ENCODE measurements around the gene ENC1. TPM values are rescaled to one million over a fixed set of nuclear protein-coding genes. Genes with fewer than 3 reads are reported as not detected.
A peak's percentile ranks its signal among the peaks of the same experiment; 100 is the strongest.

Gene ENC1
- polyA plus RNA-seq, 1 donor from 2014 or later = 2.7 TPM

DNA sequence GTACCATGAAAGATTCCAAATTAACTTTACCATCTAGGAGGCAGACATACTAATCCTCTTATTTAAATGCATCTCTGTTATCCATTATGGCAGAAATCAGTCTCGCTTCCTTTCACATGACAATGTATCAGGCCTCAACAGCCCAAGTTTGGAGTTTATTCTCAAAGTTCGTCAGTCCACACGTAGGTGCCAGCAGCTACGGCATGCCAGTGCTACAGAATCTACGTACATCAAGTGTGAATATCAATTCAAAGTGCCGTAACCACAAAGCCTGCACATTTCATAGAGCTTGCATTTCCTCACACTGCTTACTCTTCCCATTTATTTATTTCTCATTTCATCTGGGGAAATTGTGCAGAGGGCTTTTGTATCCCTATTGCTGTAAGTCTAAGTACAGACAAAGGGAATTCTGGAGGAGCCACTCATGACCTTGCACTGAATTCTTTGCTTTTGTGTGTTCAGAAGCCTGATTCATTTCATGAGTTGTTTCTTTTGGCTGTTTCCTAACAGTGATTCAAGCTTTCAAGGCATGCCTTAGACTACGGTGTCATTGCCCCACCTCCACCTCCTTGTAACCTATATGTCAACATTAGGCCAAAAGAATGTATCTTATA lies 10.0 kb downstream of the ENC1 start:
- peak overlapping the region in 2 of 4 donors; percentile 42 to 70 for H3K4me3 Mint-ChIP-seq
- H3K27ac Mint-ChIP-seq = peak overlapping the region; percentile 27 to 76 (median 54)
- H3K27me3 Mint-ChIP-seq = no peaks in the 10 kb centered on the region
- no peaks in the 10 kb centered on the region for H3K9me3 Mint-ChIP-seq
- H3K36me3 Mint-ChIP-seq = peaks cover 3% of the 10 kb centered on the region
- H3K4me1 Mint-ChIP-seq = peaks cover 14 to 27% (median 16%) of the 10 kb centered on the region in 3 donors

DNA sequence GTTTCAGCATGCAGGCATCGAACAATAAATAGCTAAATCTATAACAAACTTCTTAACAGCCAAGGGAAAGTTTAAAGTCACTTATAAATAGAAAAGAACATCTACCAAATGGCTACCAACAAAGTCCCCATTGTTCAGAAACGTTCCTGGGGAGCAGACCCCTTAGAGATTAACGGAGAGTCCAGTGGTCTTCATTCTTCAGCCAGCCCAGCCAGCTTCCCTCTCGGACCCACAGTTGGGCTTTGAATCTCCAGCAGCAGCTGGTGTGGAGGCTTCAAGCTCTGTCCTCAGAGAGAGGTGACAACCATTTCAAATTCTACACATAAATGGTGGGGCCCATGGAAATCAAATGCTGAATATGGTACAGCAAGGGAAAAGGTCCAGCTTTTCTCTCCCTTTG lies 11.2 kb downstream of the ENC1 start:
- no peak overlapping the region for H3K27ac Mint-ChIP-seq

DNA sequence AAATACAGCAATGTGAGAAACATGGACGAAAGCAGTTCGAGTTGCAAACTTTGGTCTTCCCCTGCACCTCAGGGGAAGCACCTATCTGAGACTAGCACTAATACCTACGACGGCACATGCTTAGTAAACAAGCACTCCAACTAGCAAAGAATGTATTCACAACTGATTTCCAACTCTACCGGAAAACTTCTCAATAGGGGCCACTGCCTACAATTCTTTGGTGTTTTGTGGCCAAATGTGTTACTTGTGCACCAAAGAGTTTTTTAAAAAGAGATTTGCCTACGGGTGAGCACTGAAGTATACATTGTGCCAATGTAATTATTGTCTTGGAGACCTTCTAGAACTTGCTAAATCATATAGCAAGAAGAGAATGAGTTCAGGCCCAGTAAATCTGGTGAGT lies 12.2 kb downstream of the ENC1 start:
- no peak overlapping the region for H3K4me3 Mint-ChIP-seq
- peaks cover 14 to 27% (median 16%) of the 10 kb centered on the region in 3 donors for H3K4me1 Mint-ChIP-seq
- no peak overlapping the region for H3K27ac Mint-ChIP-seq

More for the DNA sequence above, 11.2 kb downstream of the ENC1 start:
- Mint-ChIP-seq H3K9me3 (no peaks in the 10 kb centered on the region), H3K36me3 (peaks cover 2% of the 10 kb centered on the region), H3K4me1 (peaks cover 14 to 27% (median 16%) of the 10 kb centered on the region in 3 donors), H3K27me3 (no peaks in the 10 kb centered on the region), H3K4me3 (no peak overlapping the region)

DNA sequence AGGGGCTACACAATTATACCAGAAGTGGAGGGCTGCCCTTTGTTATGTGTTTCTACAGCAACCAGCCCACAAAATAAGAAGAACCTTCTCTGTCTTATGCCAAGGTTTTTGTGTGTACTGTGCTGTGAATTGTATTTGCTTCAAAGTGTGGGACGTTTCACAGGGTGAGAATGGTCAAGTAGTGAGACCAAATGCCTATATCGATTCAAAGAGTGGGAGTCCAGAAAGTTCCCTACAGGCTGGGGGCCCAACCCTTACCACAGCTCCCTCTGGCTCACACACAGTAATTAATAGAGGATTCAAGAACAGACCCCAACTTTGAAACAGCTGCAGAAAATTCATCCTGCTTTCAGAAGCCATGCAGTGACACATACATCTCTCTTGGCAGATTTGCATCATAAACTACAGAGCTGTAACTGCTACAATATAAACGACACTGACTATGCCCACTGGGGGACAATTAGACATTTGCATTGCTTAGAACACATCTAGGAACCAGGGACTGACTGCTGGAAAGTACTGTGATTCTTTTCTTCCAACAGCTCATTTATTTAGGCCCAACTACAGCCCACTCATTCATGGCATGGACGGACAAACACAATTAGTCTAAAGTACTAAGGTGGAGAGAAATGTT lies 12.8 kb downstream of the ENC1 start:
- Mint-ChIP-seq H3K4me1 (peaks cover 14 to 26% (median 15%) of the 10 kb centered on the region in 3 donors), H3K27ac (no peak overlapping the region), H3K27me3 (peaks cover 2% of the 10 kb centered on the region), H3K36me3 (peaks cover 2% of the 10 kb centered on the region), H3K4me3 (no peak overlapping the region), H3K9me3 (no peaks in the 10 kb centered on the region)

More for the DNA sequence above, 12.2 kb downstream of the ENC1 start:
- peaks cover 2% of the 10 kb centered on the region for H3K36me3 Mint-ChIP-seq
- H3K27me3 Mint-ChIP-seq = no peaks in the 10 kb centered on the region
- H3K9me3 Mint-ChIP-seq = no peaks in the 10 kb centered on the region

DNA sequence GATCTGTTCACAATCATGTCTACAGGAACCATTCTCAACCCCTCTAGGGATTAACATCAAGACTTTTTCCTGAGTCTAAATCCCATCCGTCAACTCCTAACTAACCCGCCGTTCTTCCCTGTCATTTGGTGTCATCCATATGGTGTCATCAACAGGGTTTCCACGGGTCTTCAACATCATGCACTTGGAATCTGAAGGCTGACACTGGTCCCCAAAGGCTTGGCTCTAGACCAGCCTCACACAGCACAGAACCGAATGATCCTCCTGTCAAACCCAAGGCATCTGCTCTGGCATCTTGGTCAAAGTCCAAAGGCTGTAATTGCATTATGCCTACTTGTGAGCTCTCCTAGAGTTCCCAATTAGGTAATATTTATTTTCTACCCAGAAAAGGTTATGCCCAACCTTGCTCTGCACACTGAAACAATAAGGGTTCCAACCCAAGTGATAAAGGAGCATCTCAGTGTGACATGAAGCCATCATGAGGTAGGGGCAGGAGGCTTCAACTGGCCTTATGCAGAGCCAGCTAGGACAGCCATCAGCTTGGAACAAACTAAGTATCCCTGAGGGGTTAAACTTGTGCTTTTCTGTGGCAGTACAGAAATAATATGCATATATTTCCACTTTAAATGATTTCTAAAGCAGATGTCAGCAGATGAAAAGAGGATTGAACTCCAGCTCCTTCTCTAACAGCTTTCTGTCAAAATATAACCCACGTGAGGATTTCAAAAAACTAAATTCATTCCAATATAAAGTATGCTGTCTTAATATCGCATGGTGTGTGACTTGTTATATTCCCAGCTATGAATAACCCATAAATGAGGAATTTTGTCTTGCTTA lies 13.9 kb downstream of the ENC1 start:
- Mint-ChIP-seq H3K27ac (no peak overlapping the region), H3K4me3 (no peak overlapping the region), H3K9me3 (peaks cover 0 to 3% (median 0%) of the 10 kb centered on the region in 3 donors), H3K27me3 (peaks cover 9% of the 10 kb centered on the region), H3K4me1 (peaks cover 5 to 16% (median 6%) of the 10 kb centered on the region in 3 donors), H3K36me3 (peaks cover 2% of the 10 kb centered on the region)

DNA sequence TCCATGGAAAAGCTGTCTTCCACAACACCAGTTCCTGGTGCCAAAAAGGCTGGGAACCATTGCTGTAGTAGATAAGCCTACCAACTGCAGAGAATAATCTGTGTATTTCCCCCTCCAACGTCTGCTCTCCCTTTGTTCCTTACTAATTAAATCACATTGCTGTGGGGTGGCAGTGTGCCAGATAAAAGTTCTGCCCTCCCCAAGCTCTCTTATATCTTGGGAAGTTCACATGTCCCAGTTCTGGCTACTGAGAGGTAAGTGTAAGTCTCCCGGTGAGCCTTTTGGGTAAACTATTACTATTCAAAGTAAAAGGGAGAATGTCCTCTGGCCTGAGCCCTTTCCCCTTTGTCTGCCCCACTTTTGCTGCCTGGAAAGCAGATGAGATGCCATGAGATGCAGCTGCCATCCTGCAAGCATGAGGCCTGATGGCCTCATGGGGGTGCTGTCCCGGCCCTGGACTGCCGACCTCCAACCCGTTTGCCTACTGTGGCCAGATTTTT lies 14.7 kb downstream of the ENC1 start:
- Mint-ChIP-seq H3K4me3 (no peak overlapping the region), H3K27me3 (peaks cover 12% of the 10 kb centered on the region), H3K4me1 (peaks cover 0 to 8% (median 3%) of the 10 kb centered on the region in 3 donors), H3K27ac (no peak overlapping the region), H3K9me3 (peaks cover 0 to 3% (median 0%) of the 10 kb centered on the region in 3 donors), H3K36me3 (peaks cover 2% of the 10 kb centered on the region)

DNA sequence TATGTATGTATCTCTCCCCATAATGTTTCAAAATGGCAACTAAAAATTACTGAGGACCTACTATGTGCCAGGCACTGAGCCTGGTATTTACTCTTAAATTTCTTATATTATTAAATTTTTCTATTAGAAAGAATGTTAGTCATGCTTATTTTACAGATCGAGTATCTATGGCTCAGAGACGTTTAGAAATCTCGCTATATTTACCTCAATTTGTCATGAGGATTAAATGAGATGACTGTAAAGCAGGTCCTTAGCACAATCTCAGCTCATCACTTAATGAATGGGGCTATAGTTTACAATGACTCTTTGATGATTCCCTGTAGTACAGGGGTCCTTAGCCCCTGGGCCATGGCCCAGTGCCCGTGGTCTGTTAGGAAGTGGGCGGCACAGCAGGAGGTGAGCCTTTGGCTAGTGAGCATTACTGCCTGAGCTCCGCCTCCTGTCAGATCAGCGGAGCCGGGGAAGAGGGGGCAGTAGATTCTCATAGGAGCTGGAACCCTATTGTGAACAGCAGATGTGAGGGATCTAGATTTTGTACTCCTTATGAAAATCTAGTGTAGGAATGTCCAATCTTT lies 15.5 kb downstream of the ENC1 start:
- peak overlapping the region in 1 of 4 donors; percentile 60 for H3K4me3 Mint-ChIP-seq
- peaks cover 2% of the 10 kb centered on the region for H3K36me3 Mint-ChIP-seq
- H3K27ac Mint-ChIP-seq = no peak overlapping the region
- peaks cover 0 to 3% (median 0%) of the 10 kb centered on the region in 3 donors for H3K9me3 Mint-ChIP-seq
- peaks cover 0 to 4% (median 0%) of the 10 kb centered on the region in 3 donors for H3K4me1 Mint-ChIP-seq
- peaks cover 14% of the 10 kb centered on the region for H3K27me3 Mint-ChIP-seq

DNA sequence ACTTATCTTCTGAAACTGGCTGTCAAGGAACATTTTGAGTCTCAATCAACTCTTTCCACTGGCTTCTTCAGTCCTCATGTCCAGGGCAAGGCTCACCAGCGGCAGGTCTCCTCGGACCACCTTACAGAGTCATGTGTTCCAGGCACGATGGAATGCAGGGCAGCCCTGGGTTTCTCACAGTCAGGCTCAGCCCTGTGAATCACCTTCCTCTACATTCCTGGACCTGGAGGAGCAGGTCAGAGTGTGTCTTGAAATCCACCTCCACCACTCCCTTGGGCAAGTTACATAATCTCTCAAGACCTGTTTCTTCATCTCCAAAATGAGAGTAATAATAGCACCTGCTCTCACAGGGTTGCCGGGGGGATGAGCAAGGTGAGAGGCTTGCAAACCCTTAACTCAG lies 16.0 kb downstream of the ENC1 start:
- H3K27ac Mint-ChIP-seq = no peak overlapping the region
- H3K4me3 Mint-ChIP-seq = no peak overlapping the region
- peaks cover 4% of the 10 kb centered on the region for H3K36me3 Mint-ChIP-seq
- peaks cover 0 to 3% (median 0%) of the 10 kb centered on the region in 3 donors for H3K9me3 Mint-ChIP-seq
- H3K4me1 Mint-ChIP-seq = peaks cover 0 to 4% (median 0%) of the 10 kb centered on the region in 3 donors
- peaks cover 14% of the 10 kb centered on the region for H3K27me3 Mint-ChIP-seq

DNA sequence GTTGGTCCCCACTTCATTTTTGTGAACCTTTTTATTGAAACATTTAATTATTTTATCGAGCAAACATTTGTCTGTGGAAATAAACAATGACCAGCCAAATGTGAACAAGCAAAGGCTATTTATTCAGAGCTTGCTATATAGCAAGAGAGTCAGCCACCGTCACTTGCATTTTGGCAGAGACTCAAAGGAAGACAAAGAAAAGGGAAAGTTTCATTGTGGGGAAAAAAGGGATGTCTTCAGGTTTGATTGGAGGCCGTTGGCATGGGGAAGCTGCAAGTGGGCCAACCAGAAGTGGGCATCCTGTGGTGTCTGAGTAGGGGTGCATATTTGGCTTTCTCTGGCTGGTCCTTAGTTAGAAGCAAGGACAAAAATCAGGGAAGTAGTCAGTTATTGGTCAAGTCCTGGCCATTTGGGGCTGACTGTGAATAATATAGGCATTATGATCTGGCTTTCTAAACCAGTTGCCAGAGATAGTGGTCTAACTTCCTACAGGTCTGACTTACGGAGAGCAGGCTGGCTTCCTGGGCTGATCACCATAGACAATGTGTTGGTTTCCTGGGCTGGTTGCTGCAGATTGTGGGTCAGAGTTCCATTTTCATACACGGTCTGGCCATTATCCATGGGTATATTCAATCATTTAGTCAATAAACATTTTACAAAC lies 16.6 kb downstream of the ENC1 start:
- peaks cover 0 to 4% (median 0%) of the 10 kb centered on the region in 3 donors for H3K4me1 Mint-ChIP-seq
- peaks cover 4% of the 10 kb centered on the region for H3K36me3 Mint-ChIP-seq
- H3K27ac Mint-ChIP-seq = no peak overlapping the region
- H3K27me3 Mint-ChIP-seq = peaks cover 14% of the 10 kb centered on the region
- peaks cover 0 to 3% (median 0%) of the 10 kb centered on the region in 3 donors for H3K9me3 Mint-ChIP-seq
- H3K4me3 Mint-ChIP-seq = no peak overlapping the region

DNA sequence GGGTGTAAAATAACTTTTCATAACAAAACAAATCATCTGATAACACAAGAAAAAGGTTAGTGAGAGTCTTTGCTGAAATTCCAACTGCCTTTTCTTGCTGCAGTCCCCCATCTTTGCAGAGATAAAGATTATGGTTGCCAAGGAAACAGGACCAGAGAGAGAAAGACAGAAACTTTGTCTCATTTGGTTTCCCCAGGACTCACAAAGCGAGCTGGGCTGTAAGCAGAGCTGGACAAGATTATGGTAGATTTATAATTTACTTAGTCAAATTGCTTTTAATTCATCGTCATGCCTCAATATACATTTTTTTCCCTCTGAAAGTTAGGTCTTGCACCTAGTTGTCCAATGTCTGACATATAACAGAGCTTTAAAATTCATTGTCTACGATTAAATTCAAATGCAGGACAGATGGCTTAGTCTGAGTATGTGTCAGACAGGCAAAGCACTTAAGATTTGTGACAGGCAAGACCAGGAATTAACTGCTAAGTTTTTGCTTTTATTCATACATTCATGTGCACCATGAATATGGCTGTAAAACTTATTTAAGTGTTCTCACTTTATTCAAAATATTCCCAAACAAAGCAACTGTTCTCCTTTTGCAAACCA lies 17.4 kb downstream of the ENC1 start:
- Mint-ChIP-seq H3K36me3 (peaks cover 5% of the 10 kb centered on the region), H3K27ac (no peak overlapping the region), H3K4me3 (no peak overlapping the region)

DNA sequence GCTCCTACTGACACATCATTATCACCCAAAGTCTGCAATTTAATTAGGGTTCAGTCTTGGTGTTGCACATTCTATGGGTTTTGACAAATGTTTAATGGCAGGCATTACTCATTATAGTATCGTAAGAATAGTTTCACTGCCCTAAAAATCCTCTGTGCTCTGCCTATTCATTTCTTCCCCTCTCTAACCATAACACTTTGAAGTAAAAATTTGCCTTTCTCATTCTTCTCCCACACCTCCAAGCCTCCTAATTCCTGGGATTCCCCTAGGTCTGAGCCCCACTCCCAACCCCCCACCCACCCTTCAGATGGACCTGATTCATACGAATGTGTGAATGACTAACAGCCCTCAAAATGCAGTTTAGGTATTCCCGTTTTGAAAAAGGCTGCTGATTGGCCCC lies 18.4 kb downstream of the ENC1 start:
- H3K36me3 Mint-ChIP-seq = peaks cover 4% of the 10 kb centered on the region
- peaks cover 0 to 3% (median 0%) of the 10 kb centered on the region in 3 donors for H3K9me3 Mint-ChIP-seq
- no peaks in the 10 kb centered on the region for H3K4me1 Mint-ChIP-seq
- H3K27ac Mint-ChIP-seq = peak overlapping the region in 1 of 3 donors; percentile 62
- H3K4me3 Mint-ChIP-seq = no peak overlapping the region
- peaks cover 14% of the 10 kb centered on the region for H3K27me3 Mint-ChIP-seq

More for the DNA sequence above, 17.4 kb downstream of the ENC1 start:
- Mint-ChIP-seq H3K27me3 (peaks cover 14% of the 10 kb centered on the region), H3K9me3 (peaks cover 0 to 3% (median 0%) of the 10 kb centered on the region in 3 donors), H3K4me1 (peaks cover 0 to 3% (median 0%) of the 10 kb centered on the region in 3 donors)

DNA sequence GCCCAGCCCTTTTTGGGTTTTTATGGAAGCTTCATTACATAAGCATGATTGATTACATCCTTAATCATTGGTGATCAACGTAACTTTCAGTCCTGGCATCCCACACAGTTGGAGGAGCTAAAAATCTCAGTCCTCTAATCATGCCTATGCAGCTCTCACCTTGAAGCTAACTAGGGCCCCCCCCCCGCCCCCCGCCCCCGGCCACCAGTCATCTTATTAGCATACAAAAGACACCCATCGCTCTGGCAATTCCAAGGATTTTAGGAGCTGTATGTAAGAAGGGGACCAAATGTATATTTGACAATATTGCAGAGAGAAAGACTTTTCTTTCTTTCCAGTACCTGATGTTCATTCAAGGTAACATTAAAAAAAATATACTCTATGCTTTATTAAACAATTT lies 19.0 kb downstream of the ENC1 start:
- peaks cover 0 to 3% (median 0%) of the 10 kb centered on the region in 3 donors for H3K9me3 Mint-ChIP-seq
- no peak overlapping the region for H3K4me3 Mint-ChIP-seq
- H3K36me3 Mint-ChIP-seq = peaks cover 4% of the 10 kb centered on the region
- no peaks in the 10 kb centered on the region for H3K4me1 Mint-ChIP-seq
- peak overlapping the region in 1 of 3 donors; percentile 62 for H3K27ac Mint-ChIP-seq
- H3K27me3 Mint-ChIP-seq = peaks cover 14% of the 10 kb centered on the region

DNA sequence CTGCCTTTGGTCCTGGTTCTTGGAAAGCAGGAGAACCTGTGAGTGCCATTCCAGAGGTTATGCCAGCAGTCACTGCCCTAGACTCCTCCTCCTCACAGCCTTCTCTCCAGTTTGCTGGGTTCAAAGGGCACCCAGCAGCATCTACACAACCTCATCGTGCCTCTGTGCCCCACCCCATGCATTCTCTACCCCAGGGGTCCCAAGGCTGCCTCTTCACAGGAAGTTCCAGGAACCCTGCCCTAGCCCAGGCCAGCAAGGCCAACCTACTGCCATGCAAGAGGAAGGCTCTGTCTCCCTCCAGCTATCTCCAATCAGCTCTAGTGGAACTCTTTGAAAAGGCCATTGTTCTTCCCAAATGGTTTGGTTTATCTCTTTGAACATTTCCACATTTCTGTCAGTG lies 21.2 kb downstream of the ENC1 start:
- Mint-ChIP-seq H3K4me3 (no peak overlapping the region), H3K27ac (no peak overlapping the region), H3K9me3 (peaks cover 0 to 3% (median 0%) of the 10 kb centered on the region in 3 donors), H3K4me1 (no peaks in the 10 kb centered on the region), H3K36me3 (peaks cover 4% of the 10 kb centered on the region), H3K27me3 (peaks cover 14% of the 10 kb centered on the region)

DNA sequence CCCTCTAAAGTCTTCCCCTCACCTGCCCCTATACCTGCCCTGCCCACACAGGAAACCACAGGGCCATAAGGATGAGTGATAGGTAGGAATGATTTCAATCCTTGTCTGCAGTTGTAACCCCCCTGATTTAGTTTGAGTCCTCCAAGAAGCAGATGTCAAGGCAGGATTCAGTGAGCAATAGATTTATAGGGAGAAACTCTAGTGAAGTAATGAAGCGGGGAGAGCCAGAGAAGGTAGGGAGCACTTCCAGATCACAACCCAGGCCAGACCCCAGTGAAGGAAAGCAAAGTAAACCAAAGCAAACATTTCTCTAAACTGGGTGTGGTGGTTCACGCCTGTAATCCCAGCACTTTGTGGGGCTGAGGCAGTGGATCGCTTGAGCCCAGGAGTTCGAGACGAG lies 22.4 kb downstream of the ENC1 start:
- Mint-ChIP-seq H3K9me3 (peaks cover 0 to 3% (median 0%) of the 10 kb centered on the region in 3 donors), H3K4me1 (no peaks in the 10 kb centered on the region), H3K4me3 (no peak overlapping the region), H3K27me3 (peaks cover 14% of the 10 kb centered on the region), H3K36me3 (peaks cover 4% of the 10 kb centered on the region), H3K27ac (no peak overlapping the region)
